Measurements from ENCODE around the gene ANKRD53. TPM values are rescaled to one million over a fixed set of nuclear protein-coding genes. Genes with fewer than 3 reads are reported as not detected.
A peak's percentile ranks its signal among the peaks of the same experiment; 100 is the strongest.

ANKRD53 gene
- total RNA-seq, 1 experiment from 2014 or later, result not detected

DNA sequence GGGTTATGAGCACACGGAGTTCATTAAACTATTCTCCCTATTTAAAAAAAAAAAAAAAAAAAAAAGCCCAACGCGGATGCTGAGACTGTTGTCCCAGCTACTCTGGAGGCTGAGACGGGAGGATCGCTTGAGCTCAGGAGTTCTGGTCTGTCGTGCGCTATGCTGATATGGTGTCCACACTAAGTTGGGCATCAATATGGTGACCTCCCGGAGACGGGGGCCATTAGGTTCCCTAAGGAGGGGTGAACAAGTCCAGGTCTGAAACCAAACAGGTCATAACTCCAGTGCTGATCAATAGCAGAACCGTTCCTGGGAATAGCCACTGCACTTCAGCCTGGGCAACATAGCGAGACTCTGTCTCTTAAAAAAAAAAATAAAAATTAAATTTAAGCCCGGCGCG, 12.9 kb upstream of the ANKRD53 start:
- Histone ChIP-seq H3K4me2 (ENCODE audit: low read length) (peak overlapping the region; percentile 85), H3K36me3 (ENCODE audit: control insufficient read depth in 1 of 2, insufficient read depth in 2 of 2, low read length in 2 of 2) (no peaks in the 10 kb centered on the region), H3K27ac (ENCODE audit: low read depth, low read length) (no peak overlapping the region), H3K4me3 (replicated peaks in 1 of 2; ENCODE audit: low read depth in 1 of 2, low read length in 2 of 2) (peak overlapping the region; percentile 37 to 49; a peak in 3 of 4 replicates), H3K9me2 (ENCODE audit: insufficient read depth) (no peaks in the 10 kb centered on the region), H2AFZ (ENCODE audit: low read depth, low read length, poor library complexity, severe bottlenecking) (peak overlapping the region; percentile 97), H3K9me3 (ENCODE audit: control insufficient read depth in 1 of 2, insufficient read depth in 1 of 2, low read depth in 1 of 2, low read length in 2 of 2) (no peaks in the 10 kb centered on the region), H4K20me1 (ENCODE audit: insufficient read depth) (no peaks in the 10 kb centered on the region), H3K9ac (ENCODE audit: low read length) (no peak overlapping the region), H3K4me1 (ENCODE audit: control insufficient read depth in 1 of 2, insufficient read depth in 2 of 2, low read length in 2 of 2) (peaks cover 4 to 12% of the 10 kb centered on the region in 2 experiments; a peak in 3 of 4 replicates), H3K27me3 (ENCODE audit: insufficient read depth, low read length) (no peaks in the 10 kb centered on the region), H3K79me2 (ENCODE audit: insufficient read depth, low read length) (no peaks in the 10 kb centered on the region)
- DNase-seq (ENCODE audit: low read depth, low spot score) (no peak), ATAC-seq (0 out of 2 replicates have a peak, but pooled peaks have one; percentile 9)
- no TSS peak for BruUV-seq (replicated peaks)
- RAD21 ChIA-PET (ENCODE audit: low non-redundant PET in 1 of 2, low total read pairs in 2 of 2, uncharacterized antibody in 2 of 2, unreplicated experiment in 2 of 2), result interaction anchor here in 1 of 2 experiments (0.7 to 0.8 kb wide), 2 partner anchors 9 to 92 kb away, joined by 3 to 4 read pairs; no protein-coding TSS in a partner anchor
- POLR2A ChIA-PET, result no interaction called here
- intact Hi-C loops (cut with micrococcal nuclease), result no loop called here
- TF ChIP-seq, protein P1, sequence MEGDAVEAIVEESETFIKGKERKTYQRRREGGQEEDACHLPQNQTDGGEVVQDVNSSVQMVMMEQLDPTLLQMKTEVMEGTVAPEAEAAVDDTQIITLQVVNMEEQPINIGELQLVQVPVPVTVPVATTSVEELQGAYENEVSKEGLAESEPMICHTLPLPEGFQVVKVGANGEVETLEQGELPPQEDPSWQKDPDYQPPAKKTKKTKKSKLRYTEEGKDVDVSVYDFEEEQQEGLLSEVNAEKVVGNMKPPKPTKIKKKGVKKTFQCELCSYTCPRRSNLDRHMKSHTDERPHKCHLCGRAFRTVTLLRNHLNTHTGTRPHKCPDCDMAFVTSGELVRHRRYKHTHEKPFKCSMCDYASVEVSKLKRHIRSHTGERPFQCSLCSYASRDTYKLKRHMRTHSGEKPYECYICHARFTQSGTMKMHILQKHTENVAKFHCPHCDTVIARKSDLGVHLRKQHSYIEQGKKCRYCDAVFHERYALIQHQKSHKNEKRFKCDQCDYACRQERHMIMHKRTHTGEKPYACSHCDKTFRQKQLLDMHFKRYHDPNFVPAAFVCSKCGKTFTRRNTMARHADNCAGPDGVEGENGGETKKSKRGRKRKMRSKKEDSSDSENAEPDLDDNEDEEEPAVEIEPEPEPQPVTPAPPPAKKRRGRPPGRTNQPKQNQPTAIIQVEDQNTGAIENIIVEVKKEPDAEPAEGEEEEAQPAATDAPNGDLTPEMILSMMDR (IDR thresholded peaks at IDR 0.05 in 2 of 3, conservative IDR thresholded peaks at IDR 0.05 in 1 of 3; ENCODE audit: borderline replicate concordance in 1 of 3, insufficient read depth in 1 of 3, low read depth in 2 of 3, low read length in 2 of 3), result no peak
- TF ChIP-seq RAD21 (IDR thresholded peaks at IDR 0.05; ENCODE audit: low read depth), result no peak
- TF ChIP-seq ELF1 (IDR thresholded peaks at IDR 0.05; ENCODE audit: borderline replicate concordance, low read depth), result no peak
- TF ChIP-seq FOSL1 (IDR thresholded peaks at IDR 0.05; ENCODE audit: low read depth), result no peak
- no peak for TF ChIP-seq POLR2A (IDR thresholded peaks at IDR 0.05; ENCODE audit: borderline replicate concordance, extremely low read depth, insufficient read depth, insufficient read length)
- TF ChIP-seq ZFX (IDR thresholded peaks at IDR 0.05), result no peak
- no peak for TF ChIP-seq POLR2AphosphoS5 (IDR thresholded peaks at IDR 0.05; ENCODE audit: low read depth, low read length)
- TF ChIP-seq EZH2phosphoT487 (IDR thresholded peaks at IDR 0.05; ENCODE audit: borderline replicate concordance), result no peak
- TF ChIP-seq TCF7L2 (IDR thresholded peaks at IDR 0.05; ENCODE audit: borderline replicate concordance, extremely low read depth, insufficient read depth, insufficient read length), result no peak
- TF ChIP-seq CBX3 (IDR thresholded peaks at IDR 0.05; ENCODE audit: low read depth), result no peak
- TF ChIP-seq, protein P2, sequence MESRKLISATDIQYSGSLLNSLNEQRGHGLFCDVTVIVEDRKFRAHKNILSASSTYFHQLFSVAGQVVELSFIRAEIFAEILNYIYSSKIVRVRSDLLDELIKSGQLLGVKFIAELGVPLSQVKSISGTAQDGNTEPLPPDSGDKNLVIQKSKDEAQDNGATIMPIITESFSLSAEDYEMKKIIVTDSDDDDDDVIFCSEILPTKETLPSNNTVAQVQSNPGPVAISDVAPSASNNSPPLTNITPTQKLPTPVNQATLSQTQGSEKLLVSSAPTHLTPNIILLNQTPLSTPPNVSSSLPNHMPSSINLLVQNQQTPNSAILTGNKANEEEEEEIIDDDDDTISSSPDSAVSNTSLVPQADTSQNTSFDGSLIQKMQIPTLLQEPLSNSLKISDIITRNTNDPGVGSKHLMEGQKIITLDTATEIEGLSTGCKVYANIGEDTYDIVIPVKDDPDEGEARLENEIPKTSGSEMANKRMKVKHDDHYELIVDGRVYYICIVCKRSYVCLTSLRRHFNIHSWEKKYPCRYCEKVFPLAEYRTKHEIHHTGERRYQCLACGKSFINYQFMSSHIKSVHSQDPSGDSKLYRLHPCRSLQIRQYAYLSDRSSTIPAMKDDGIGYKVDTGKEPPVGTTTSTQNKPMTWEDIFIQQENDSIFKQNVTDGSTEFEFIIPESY (IDR thresholded peaks at IDR 0.05; ENCODE audit: extremely low read depth, insufficient replicate concordance, low read length), result no peak
- no peak for TF ChIP-seq EGR1 (IDR thresholded peaks at IDR 0.05; ENCODE audit: low read depth)
- CTCF ChIA-PET, result interaction anchor here (1.1 to 4.0 kb wide), 3 partner anchors 10 to 36 kb away, joined by 3 to 26 read pairs (median 3); no protein-coding TSS in a partner anchor

Data from HCT116 (cell line).